GM21515 (cell line): Measurements from ENCODE around the gene CHD3.
A peak's percentile ranks its signal among the peaks of the same experiment; 100 is the strongest.

ENCODE experiments used
- ATAC-seq: cut with Tn5 transposase; IDR thresholded peaks from one replicate; pipeline ENCODE4 v1.9.1; 2021; ENCODE audit not compliant: unreplicated experiment

The CHD3 gene

GRCh38 chr17:7893187-7893880, 4.7 kb downstream of the CHD3 start:
- no peak for ATAC-seq

DNA sequence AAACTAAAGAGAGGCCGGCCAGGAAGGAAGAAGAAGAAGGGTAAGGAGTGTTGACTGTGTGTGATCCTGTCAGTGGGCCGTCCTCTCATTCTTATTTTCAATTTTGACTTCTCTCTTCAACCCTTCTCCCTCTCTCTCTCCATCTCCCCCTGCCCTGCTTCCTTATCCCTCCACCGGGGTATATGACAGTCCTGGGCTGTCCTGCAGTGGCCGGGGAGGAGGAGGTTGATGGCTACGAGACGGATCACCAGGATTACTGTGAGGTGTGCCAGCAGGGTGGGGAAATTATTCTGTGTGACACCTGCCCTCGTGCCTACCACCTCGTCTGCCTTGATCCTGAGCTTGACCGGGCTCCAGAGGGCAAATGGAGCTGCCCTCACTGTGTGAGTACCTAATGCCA, 5.6 kb downstream of the CHD3 start:
- ATAC-seq = no peak

DNA sequence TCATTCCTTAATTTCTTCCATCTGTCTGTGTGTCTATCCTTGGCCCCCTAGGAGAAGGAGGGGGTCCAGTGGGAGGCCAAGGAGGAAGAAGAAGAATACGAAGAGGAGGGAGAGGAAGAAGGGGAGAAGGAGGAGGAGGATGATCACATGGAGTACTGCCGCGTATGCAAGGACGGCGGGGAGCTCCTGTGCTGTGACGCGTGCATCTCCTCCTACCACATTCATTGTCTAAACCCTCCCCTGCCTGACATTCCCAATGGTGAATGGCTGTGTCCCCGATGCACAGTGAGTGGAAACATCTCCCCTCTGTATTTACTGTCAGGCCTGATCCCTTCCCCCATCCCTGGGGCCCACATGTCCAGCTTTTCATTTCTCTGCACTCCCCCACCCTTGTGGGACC, 6.3 kb downstream of the CHD3 start:
- ATAC-seq = no peak

- no peak for ATAC-seq
These were observed 8.5 kb downstream of the CHD3 start for GRCh38 chr17:7897090-7897489.

GRCh38 chr17:7897773-7898172, 9.2 kb downstream of the CHD3 start:
- ATAC-seq = no peak

DNA sequence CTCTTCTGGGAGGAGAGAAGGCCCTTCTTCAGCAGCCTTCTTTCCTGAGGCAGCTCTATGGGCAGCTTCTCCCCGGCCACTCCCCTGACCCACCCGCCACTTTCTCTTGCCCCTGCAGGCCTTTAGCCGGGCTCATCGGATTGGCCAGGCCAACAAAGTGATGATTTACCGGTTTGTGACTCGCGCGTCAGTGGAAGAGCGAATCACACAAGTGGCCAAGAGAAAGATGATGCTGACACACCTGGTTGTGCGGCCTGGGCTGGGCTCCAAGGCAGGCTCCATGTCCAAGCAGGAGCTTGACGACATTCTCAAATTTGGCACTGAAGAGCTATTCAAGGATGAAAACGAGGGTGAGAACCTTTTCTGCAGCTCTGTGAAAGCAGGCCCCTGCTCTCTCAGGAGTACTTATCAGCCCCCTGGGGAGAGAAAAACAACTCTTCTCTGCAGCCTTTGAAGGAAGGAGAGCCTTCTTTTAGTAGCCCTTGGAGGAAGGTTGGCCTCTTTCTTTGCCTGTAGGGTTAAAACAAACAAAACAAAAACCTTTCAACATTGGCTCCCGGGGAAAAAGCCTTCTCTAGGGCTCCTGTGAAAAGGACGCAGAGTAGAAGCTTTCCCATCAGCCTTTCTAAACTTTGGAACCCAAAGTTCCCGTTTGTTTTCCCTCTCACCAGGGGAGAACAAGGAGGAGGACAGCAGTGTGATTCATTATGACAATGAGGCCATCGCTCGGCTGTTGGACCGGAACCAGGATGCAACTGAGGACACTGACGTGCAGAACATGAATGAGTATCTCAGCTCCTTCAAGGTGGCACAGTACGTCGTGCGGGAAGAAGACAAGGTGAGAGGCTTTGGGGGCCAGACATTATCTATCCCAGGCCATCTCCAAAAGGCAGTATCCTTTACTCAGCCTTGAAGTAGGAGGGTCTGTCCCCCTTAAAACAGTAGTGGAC, 14.8 kb downstream of the CHD3 start:
- ATAC-seq = no peak

DNA sequence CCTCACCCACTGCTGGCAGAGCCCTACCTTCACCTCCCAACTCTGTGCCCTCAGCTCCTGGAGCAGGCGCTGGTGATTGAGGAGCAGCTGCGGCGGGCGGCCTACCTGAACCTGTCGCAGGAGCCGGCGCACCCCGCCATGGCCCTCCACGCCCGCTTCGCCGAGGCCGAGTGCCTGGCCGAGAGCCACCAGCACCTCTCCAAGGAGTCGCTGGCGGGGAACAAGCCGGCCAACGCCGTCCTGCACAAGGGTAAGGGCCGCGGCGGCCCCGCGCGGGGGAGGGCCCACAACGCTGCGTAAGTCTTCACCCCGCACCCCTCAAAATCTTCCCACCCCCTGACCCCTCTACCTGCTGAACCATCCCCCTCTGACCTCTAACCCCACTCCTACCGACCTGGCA, 20.5 kb downstream of the CHD3 start:
- ATAC-seq = no peak

DNA sequence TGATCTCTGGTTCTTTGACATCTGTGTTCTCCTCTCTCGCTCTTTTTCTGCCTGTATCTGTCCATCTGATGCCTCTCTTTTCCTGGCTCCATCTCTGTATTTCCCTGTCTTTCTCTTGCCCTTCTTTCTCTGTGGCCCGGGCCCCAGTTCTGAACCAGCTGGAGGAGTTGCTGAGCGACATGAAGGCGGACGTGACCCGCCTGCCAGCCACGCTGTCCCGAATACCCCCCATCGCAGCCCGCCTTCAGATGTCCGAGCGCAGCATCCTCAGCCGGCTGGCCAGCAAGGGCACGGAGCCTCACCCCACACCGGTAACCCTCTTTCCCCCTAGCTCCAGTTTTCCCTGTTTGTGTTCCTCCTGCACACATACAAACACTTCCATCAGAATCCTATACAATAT, 21.7 kb downstream of the CHD3 start:
- ATAC-seq = no peak

GRCh38 chr17:7910711-7911110, 22.1 kb downstream of the CHD3 start:
- no peak for ATAC-seq

GRCh38 chr17:7911116-7911515, 22.5 kb downstream of the CHD3 start:
- ATAC-seq = no peak

GRCh38 chr17:7912927-7913524, 24.4 kb downstream of the CHD3 start:
- no peak for ATAC-seq

- no peak for ATAC-seq
These were observed 26.6 kb downstream of the CHD3 start for GRCh38 chr17:7915179-7915610.

DNA sequence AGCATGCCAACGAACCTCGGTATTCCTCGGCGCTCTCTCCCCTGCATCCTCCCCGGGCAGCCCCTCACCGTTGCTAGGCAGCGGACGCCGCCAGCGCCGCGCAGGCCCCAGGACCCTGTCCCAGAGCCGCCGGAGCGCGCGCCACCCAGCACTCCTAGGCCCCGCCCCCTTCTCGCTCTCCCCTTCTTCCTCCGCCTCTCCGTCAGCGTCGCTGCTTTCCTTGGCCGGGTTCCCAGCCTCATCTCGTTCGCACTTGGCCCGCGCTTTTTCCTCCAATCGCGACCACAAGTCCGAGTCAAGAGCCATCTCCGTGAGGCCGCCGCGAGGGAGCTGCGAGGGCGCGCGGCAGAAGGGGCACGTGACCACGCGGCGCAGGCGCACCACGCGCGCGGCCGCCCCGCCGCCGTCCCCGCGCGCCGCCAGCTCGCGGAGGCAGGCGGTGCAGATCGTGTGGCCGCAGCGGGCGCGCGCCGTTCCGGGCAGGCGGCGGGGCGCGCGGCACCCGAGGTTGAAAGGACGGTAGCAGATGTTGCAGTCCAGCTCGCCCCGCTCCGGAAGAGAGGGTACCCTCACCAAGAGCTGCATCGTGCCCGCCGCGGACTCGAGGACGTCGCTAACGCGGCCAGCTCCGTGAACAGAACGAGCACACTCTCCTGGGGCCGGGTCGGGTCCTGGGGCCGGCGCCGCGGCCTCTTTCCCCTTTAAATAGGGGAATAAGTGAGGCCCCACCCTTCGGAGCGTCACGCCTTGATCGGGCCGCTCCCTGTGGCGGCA, 27.2 kb downstream of the CHD3 start, which contains the start of gene RNF227:
Gene RNF227, minus strand, starts transcription at position 679 of the 774 bp plus-strand sequence. Its CDS starts 94 bp downstream, at position 585.
- ATAC-seq = peak; percentile 57

GRCh38 chr17:7916385-7916682, 27.7 kb downstream of the CHD3 start:
- no peak for ATAC-seq

GRCh38 chr17:7916808-7917207, 28.2 kb downstream of the CHD3 start:
- no peak for ATAC-seq

DNA sequence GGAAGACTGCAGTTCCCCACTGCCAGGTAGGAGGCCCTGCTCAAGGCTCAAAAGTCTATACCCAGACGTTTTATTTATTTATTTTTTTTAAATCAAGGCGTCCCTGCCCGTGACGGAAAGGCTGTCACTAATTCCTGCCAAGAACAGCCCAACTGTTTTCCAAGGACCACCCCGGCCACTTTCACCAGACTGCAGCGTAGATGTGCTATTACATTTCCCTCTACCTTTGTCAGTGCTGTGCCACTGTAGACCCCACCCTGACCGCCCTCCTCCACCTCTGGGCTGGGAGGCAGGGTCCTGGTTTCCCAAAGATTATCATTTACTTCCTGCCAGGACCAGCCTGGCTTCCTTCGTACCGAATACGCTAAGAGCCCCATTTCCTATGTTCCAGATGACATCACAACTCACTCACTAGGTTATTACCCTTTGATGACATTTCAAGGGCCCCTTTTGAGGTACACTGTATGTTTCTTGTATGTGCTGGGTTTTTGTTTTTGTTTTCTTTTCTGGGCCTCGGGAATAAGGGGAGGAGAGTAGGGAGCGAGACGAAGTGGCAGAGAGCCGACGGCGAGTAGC, 33.8 kb downstream of the CHD3 start:
- no peak for ATAC-seq

- no peak for ATAC-seq
These were observed 34.4 kb downstream of the CHD3 start for GRCh38 chr17:7922845-7923628.

- ATAC-seq = no peak
These were observed 39.0 kb downstream of the CHD3 start for GRCh38 chr17:7927596-7927995.

GRCh38 chr17:7929158-7930023, 40.8 kb downstream of the CHD3 start, which contains the start of gene KCNAB3:
Gene KCNAB3, minus strand, starts transcription at chr17:7929856. Its CDS starts 421 bp downstream, at chr17:7929435.
- no peak for ATAC-seq
